RWPE2 (cell line): ENCODE data around the gene MYO3B.

Source experiments
- ATAC-seq: fragments of 200-7000 bp; cut with Tn5 transposase; 3 replicates; pipeline ENCODE4 v1.9.1; 2021; ENCODE audit warnings: low read depth
- DNase-seq: peaks from one replicate; pipeline ENCODE4 v3.0.0-alpha.2; 2020; ENCODE audit warnings: low spot score
- H3K27ac ChIP-seq: fragments of 450-650 bp; 2 replicates; pipeline ENCODE4 v1.5.1; 2017; ENCODE audit warnings: mild to moderate bottlenecking; ENCODE audit not compliant: poor library complexity, severe bottlenecking
- H3K27me3 ChIP-seq: fragments of 250-450 bp; sonication (Bioruptor Pico); 2 replicates; pipeline ENCODE4 v1.5.1; 2021; ENCODE audit warnings: mild to moderate bottlenecking, moderate library complexity; ENCODE audit not compliant: insufficient read depth, poor library complexity, severe bottlenecking
- H3K36me3 ChIP-seq: fragments of 250-450 bp; sonication (Bioruptor Pico); 2 replicates; pipeline ENCODE4 v1.5.1; 2020; ENCODE audit warnings: low read depth, mild to moderate bottlenecking, moderate library complexity
- H3K4me1 ChIP-seq: fragments of 250-450 bp; sonication (Bioruptor Pico); 2 replicates; pipeline ENCODE4 v1.5.1; 2021; ENCODE audit warnings: mild to moderate bottlenecking, moderate library complexity; ENCODE audit not compliant: insufficient read depth, poor library complexity, severe bottlenecking
- H3K4me3 ChIP-seq: fragments of 250-450 bp; sonication (Bioruptor Pico); 2 replicates; pipeline ENCODE4 v1.5.1; 2021; ENCODE audit warnings: mild to moderate bottlenecking, moderate library complexity; ENCODE audit not compliant: severe bottlenecking
- H3K9me3 ChIP-seq: fragments of 250-450 bp; sonication (Bioruptor Pico); 2 replicates; pipeline ENCODE4 v1.5.1; 2021; ENCODE audit warnings: mild to moderate bottlenecking, moderate library complexity; ENCODE audit not compliant: severe bottlenecking
- TF ChIP-seq, protein P1 (sequence below): fragments of 450-650 bp; IDR thresholded peaks from one replicate; pipeline ENCODE4 v1.5.1; 2017; ENCODE audit warnings: mild to moderate bottlenecking, moderate library complexity; ENCODE audit not compliant: poor library complexity, severe bottlenecking

The MYO3B gene

DNA sequence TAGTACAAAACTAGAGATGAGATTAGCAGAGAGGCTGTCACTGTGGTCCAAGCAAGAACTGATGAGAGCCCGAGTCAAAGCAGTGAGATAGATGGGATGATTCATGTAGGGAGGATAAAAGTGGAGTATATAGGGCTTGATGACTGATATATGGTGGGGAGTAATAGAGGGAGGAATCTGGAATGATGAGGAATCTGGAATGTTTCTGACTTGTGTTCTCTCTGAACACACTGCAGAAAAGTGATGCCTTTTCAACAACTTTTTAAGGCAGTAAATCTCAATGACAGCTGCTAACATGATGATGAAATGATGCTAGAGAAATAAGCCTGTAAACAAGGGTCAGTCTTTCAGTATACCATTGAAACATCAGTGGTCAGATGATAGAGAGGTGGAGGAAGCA, 393.7 kb downstream of the MYO3B start:
- ATAC-seq (no peak), DNase-seq (no peak)
- TF ChIP-seq, protein P1, sequence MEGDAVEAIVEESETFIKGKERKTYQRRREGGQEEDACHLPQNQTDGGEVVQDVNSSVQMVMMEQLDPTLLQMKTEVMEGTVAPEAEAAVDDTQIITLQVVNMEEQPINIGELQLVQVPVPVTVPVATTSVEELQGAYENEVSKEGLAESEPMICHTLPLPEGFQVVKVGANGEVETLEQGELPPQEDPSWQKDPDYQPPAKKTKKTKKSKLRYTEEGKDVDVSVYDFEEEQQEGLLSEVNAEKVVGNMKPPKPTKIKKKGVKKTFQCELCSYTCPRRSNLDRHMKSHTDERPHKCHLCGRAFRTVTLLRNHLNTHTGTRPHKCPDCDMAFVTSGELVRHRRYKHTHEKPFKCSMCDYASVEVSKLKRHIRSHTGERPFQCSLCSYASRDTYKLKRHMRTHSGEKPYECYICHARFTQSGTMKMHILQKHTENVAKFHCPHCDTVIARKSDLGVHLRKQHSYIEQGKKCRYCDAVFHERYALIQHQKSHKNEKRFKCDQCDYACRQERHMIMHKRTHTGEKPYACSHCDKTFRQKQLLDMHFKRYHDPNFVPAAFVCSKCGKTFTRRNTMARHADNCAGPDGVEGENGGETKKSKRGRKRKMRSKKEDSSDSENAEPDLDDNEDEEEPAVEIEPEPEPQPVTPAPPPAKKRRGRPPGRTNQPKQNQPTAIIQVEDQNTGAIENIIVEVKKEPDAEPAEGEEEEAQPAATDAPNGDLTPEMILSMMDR = no peak

DNA sequence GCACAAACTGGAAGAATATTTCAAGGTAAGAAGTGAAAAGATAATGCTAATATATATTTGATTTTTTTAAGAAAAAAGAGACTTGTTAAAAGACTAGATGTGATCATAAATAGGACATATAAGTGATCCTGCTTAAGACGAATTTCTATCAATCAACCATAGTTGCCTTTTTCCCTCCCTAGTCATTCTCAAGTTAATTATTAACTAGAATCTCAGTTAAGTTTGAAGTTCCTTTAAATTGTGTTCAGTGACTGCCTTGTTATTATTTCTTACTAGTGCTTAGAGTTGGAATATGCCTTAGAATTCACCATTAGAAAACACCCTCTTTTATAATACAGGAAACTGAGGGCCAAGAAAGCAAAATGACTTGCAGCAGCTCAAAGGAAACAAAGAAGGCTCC, 395.7 kb downstream of the MYO3B start:
- DNase-seq = no peak

More for the DNA sequence above, 393.7 kb downstream of the MYO3B start:
- Histone ChIP-seq H3K27me3 (peaks cover 3% of the 10 kb centered on the region), H3K36me3 (no peaks in the 10 kb centered on the region), H3K9me3 (no peaks in the 10 kb centered on the region), H3K4me1 (no peaks in the 10 kb centered on the region), H3K27ac (no peak overlapping the region), H3K4me3 (no peak overlapping the region)

GRCh38 chr2:170576296-170576695, 398.3 kb downstream of the MYO3B start:
- TF ChIP-seq, protein P1 = no peak
- H3K9me3 ChIP-seq = no peaks in the 10 kb centered on the region
- H3K4me1 ChIP-seq = no peaks in the 10 kb centered on the region
- no peak overlapping the region for H3K4me3 ChIP-seq
- DNase-seq = no peak
- peaks cover 3% of the 10 kb centered on the region for H3K27me3 ChIP-seq
- no peaks in the 10 kb centered on the region for H3K36me3 ChIP-seq
- no peak overlapping the region for H3K27ac ChIP-seq
- no peak for ATAC-seq

More for the DNA sequence above, 395.7 kb downstream of the MYO3B start:
- H3K27me3 ChIP-seq = peaks cover 3% of the 10 kb centered on the region
- TF ChIP-seq, protein P1 = no peak
- no peaks in the 10 kb centered on the region for H3K36me3 ChIP-seq
- H3K27ac ChIP-seq = no peak overlapping the region
- no peaks in the 10 kb centered on the region for H3K9me3 ChIP-seq
- H3K4me1 ChIP-seq = no peaks in the 10 kb centered on the region
- H3K4me3 ChIP-seq = no peak overlapping the region
- no peak for ATAC-seq

- Histone ChIP-seq H3K9me3 (no peaks in the 10 kb centered on the region), H3K27ac (no peak overlapping the region), H3K36me3 (no peaks in the 10 kb centered on the region), H3K27me3 (peaks cover 3% of the 10 kb centered on the region), H3K4me1 (no peaks in the 10 kb centered on the region), H3K4me3 (no peak overlapping the region)
- ATAC-seq (no peak), DNase-seq (no peak)
- TF ChIP-seq, protein P1 = no peak
Measured at GRCh38 chr2:170577356-170577755, 399.4 kb downstream of the MYO3B start.

DNA sequence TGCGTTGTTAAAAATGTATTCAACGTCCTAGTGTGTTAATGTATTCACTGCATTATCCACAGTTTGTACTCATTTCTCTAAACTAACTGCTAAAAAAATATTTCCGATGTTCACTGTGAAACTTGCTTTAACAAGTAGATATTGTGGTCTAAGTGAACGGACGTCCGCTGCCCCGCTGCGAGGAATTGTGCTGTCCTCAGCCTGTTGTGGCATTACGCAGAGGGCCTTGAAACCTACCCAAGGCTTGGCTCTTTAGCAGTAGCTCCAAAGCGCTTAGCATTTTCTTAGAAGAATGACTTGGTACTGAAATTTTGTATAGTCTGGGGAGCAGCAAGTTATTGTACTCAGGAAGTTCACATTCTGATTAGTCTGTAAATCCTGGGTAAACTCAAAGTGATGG, 400.7 kb downstream of the MYO3B start:
- ATAC-seq (no peak), DNase-seq (no peak)
- Histone ChIP-seq H3K4me1 (no peaks in the 10 kb centered on the region), H3K9me3 (no peaks in the 10 kb centered on the region), H3K27ac (no peak overlapping the region), H3K27me3 (no peaks in the 10 kb centered on the region), H3K4me3 (no peak overlapping the region), H3K36me3 (no peaks in the 10 kb centered on the region)
- TF ChIP-seq, protein P1 = no peak
